Osteoblast (primary cell): ENCODE results near the gene PLB1. TPM values are rescaled to one million over a fixed set of nuclear protein-coding genes. Genes with fewer than 3 reads are reported as not detected.

Source experiments
- DNase-seq: peaks from one replicate; pipeline ENCODE4 v3.0.0; 2011; ENCODE audit warnings: low spot score, mixed read lengths; ENCODE audit not compliant: insufficient read length; ENCODE audit errors: missing footprints
- H2AFZ ChIP-seq: 2 replicates; pipeline ENCODE4 v1.6.0; 2011; ENCODE audit warnings: mild to moderate bottlenecking, low read length
- H3K27ac ChIP-seq: 2 replicates; pipeline ENCODE4 v1.5.1; 2011; ENCODE audit warnings: mild to moderate bottlenecking, low read depth, low read length, moderate library complexity
- H3K27me3 ChIP-seq: 2 replicates; pipeline ENCODE4 v1.6.0; 2012; ENCODE audit warnings: mild to moderate bottlenecking, control low read depth, inconsistent platforms, low read length, moderate library complexity; ENCODE audit not compliant: insufficient read depth
- H3K36me3 ChIP-seq: 2 replicates; pipeline ENCODE4 v1.5.1; 2011; ENCODE audit warnings: mild to moderate bottlenecking, low read length, control low read depth, moderate library complexity; ENCODE audit not compliant: insufficient read depth
- H3K4me1 ChIP-seq: 2 replicates; pipeline ENCODE4 v1.5.1; 2011; ENCODE audit warnings: mild to moderate bottlenecking, low read length, control low read depth, moderate library complexity; ENCODE audit not compliant: insufficient read depth
- H3K4me2 ChIP-seq: 2 replicates; pipeline ENCODE4 v1.6.0; 2011; ENCODE audit warnings: mild to moderate bottlenecking, low read length; ENCODE audit not compliant: insufficient read depth
- H3K4me3 ChIP-seq: fragments of 200-600 bp; sonication (generic); 3 replicates; pipeline ENCODE4 v1.5.1; 2012; ENCODE audit warnings: mild to moderate bottlenecking, low read length, inconsistent platforms; ENCODE audit not compliant: insufficient read depth
- H3K79me2 ChIP-seq: 2 replicates; pipeline ENCODE4 v1.6.0; 2012; ENCODE audit warnings: mild to moderate bottlenecking, low read length, control low read depth, inconsistent platforms; ENCODE audit not compliant: insufficient read depth
- H3K9me3 ChIP-seq: 2 replicates; pipeline ENCODE4 v1.5.1; 2011; ENCODE audit warnings: low read depth, low read length, control low read depth
- H4K20me1 ChIP-seq: 2 replicates; pipeline ENCODE4 v1.6.0; 2012; ENCODE audit warnings: mild to moderate bottlenecking, low read length, control low read depth; ENCODE audit not compliant: insufficient read depth
- CTCF ChIP-seq: IDR thresholded peaks from 2 replicates; pipeline ENCODE4 v1.5.1; 2011; ENCODE audit warnings: mild to moderate bottlenecking, low read depth, low read length, moderate library complexity; ENCODE audit errors: extremely low read depth
- total RNA-seq: library from RNA; depleted of rRNA; stranded (reverse); fragments of >200 nt; gene quantifications from 2 replicates; pipeline ENCODE4 v1.2.3, GENCODE V29; 2012

The PLB1 gene
- total RNA-seq, 1 donor = 0.36 TPM

- H3K27ac ChIP-seq = no peak overlapping the region
- no peaks in the 10 kb centered on the region for H3K79me2 ChIP-seq
- TF ChIP-seq CTCF = no peak
- H3K4me1 ChIP-seq = peaks cover 12% of the 10 kb centered on the region
- H3K4me2 ChIP-seq = no peak overlapping the region
- H3K9me3 ChIP-seq = no peaks in the 10 kb centered on the region
- H4K20me1 ChIP-seq = no peaks in the 10 kb centered on the region
- DNase-seq = no peak
- H3K27me3 ChIP-seq = no peaks in the 10 kb centered on the region
- no peak overlapping the region for H3K4me3 ChIP-seq
- no peaks in the 10 kb centered on the region for H3K36me3 ChIP-seq
- H2AFZ ChIP-seq = no peak overlapping the region
Observed at GRCh38 chr2:28637066-28638047, 141.5 kb downstream of the PLB1 start.

- no peak for TF ChIP-seq CTCF
- H4K20me1 ChIP-seq = no peaks in the 10 kb centered on the region
- H3K27me3 ChIP-seq = no peaks in the 10 kb centered on the region
- no peaks in the 10 kb centered on the region for H3K36me3 ChIP-seq
- H3K27ac ChIP-seq = no peak overlapping the region
- H2AFZ ChIP-seq = no peak overlapping the region
- H3K4me3 ChIP-seq = no peak overlapping the region
- H3K4me2 ChIP-seq = no peak overlapping the region
- no peaks in the 10 kb centered on the region for H3K9me3 ChIP-seq
- DNase-seq = no peak
- no peaks in the 10 kb centered on the region for H3K79me2 ChIP-seq
- H3K4me1 ChIP-seq = peaks cover 12% of the 10 kb centered on the region
Observed at GRCh38 chr2:28638102-28638501, 142.2 kb downstream of the PLB1 start.

- peaks cover 12% of the 10 kb centered on the region for H3K4me1 ChIP-seq
- no peak overlapping the region for H3K4me2 ChIP-seq
- H3K27me3 ChIP-seq = no peaks in the 10 kb centered on the region
- no peak for DNase-seq
- H4K20me1 ChIP-seq = no peaks in the 10 kb centered on the region
- H3K27ac ChIP-seq = no peak overlapping the region
- TF ChIP-seq CTCF = no peak
- H3K4me3 ChIP-seq = no peak overlapping the region
- no peaks in the 10 kb centered on the region for H3K79me2 ChIP-seq
- no peaks in the 10 kb centered on the region for H3K9me3 ChIP-seq
- H2AFZ ChIP-seq = no peak overlapping the region
- H3K36me3 ChIP-seq = no peaks in the 10 kb centered on the region
Observed at GRCh38 chr2:28639092-28639691, 143.3 kb downstream of the PLB1 start.

GRCh38 chr2:28639836-28640235 lies 144.0 kb downstream of the PLB1 start:
- no peak for TF ChIP-seq CTCF
- no peaks in the 10 kb centered on the region for H3K9me3 ChIP-seq
- no peak overlapping the region for H2AFZ ChIP-seq
- no peaks in the 10 kb centered on the region for H4K20me1 ChIP-seq
- H3K27me3 ChIP-seq = no peaks in the 10 kb centered on the region
- peaks cover 16% of the 10 kb centered on the region for H3K4me1 ChIP-seq
- DNase-seq = no peak
- no peak overlapping the region for H3K4me2 ChIP-seq
- H3K27ac ChIP-seq = no peak overlapping the region
- H3K4me3 ChIP-seq = no peak overlapping the region
- no peaks in the 10 kb centered on the region for H3K36me3 ChIP-seq
- no peaks in the 10 kb centered on the region for H3K79me2 ChIP-seq
